GM19372 (cell line): Measurements from ENCODE around the gene TMEM187.

Source experiments
- ATAC-seq: cut with Tn5 transposase; IDR thresholded peaks from one replicate; pipeline ENCODE4 v1.9.1; 2021; ENCODE audit warnings: mild to moderate bottlenecking, low read depth, moderate library complexity; ENCODE audit not compliant: unreplicated experiment

Gene TMEM187

DNA sequence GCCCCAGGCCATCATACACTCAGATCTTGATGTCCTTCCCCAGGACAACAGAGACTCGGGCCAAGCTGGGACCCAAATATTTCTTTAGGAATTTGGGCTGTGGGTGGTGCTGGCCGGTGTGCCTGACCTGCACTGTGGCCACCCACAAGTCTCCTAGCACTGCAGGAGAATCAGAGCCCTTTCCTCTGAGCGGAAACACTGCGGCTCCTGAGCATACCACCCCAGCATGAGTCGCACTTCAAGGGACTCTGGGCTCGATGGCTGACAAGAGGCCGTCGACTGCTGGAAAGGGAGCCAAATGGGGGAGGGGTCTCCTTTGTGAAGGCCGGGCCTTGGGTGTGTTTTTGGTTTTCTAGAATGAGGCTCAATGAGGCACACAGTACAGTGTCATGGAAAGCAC, 60.1 kb downstream of the TMEM187 start:
- ATAC-seq, result no peak
